A673 (cell line): Measurements from ENCODE around the gene KMT2B. TPM values are rescaled to one million over a fixed set of nuclear protein-coding genes. Genes with fewer than 3 reads are reported as not detected.

Experiments used
- BruUV-seq: library from RNA; stranded (reverse); fragments of 400-500 nt; replicated peaks from 2 replicates; lab custom pipeline; 2021; lab: Mats Ljungman, UMichigan
- CTCF ChIA-PET: fragments of 300-600 bp; sonication (Branson Sonifier 250); formaldehyde crosslinking; loops from one replicate; lab custom pipeline; 2022; ENCODE audit warnings: antibody characterized with exemption; lab: Charles Lee
- POLR2A ChIA-PET: fragments of 300-600 bp; sonication (Branson Sonifier 250); formaldehyde crosslinking; loops from one replicate; lab custom pipeline; 2022; ENCODE audit warnings: antibody characterized with exemption; ENCODE audit not compliant: low non-redundant PET; lab: Charles Lee
- DNase-seq: peaks from one replicate; pipeline ENCODE4 v3.0.0-alpha.2; 2015; ENCODE audit warnings: low spot score
- H3K27ac ChIP-seq: fragments of 200-600 bp; sonication (generic); 2 replicates; pipeline ENCODE4 v1.5.1; 2016; ENCODE audit warnings: mixed run types, low read depth, mild to moderate bottlenecking, mixed read lengths, antibody characterized with exemption, low read length; ENCODE audit not compliant: poor library complexity, severe bottlenecking
- H3K27me3 ChIP-seq: fragments of 200-600 bp; sonication (generic); replicated peaks from 2 replicates; pipeline ENCODE4 v1.6.1; 2017; ENCODE audit warnings: mixed run types, low read depth, mild to moderate bottlenecking, mixed read lengths, antibody characterized with exemption, low read length; ENCODE audit not compliant: insufficient read depth, poor library complexity
- H3K36me3 ChIP-seq: fragments of 200-600 bp; sonication (generic); 2 replicates; pipeline ENCODE4 v1.6.1; 2016; ENCODE audit warnings: mixed run types, mild to moderate bottlenecking, mixed read lengths, antibody characterized with exemption, low read length; ENCODE audit not compliant: insufficient read depth, poor library complexity, severe bottlenecking
- H3K4me1 ChIP-seq: fragments of 200-600 bp; sonication (generic); 2 replicates; pipeline ENCODE4 v1.6.1; 2017; ENCODE audit warnings: mixed run types, mild to moderate bottlenecking, mixed read lengths, antibody characterized with exemption, low read length; ENCODE audit not compliant: insufficient read depth, poor library complexity, severe bottlenecking
- H3K4me3 ChIP-seq: fragments of 200-600 bp; sonication (generic); 2 replicates; pipeline ENCODE4 v1.5.1; 2016; ENCODE audit warnings: low read depth, mixed run types, mild to moderate bottlenecking, mixed read lengths, low read length; ENCODE audit not compliant: poor library complexity, severe bottlenecking
- H3K9me3 ChIP-seq: fragments of 200-600 bp; sonication (generic); 2 replicates; pipeline ENCODE4 v1.6.1; 2016; ENCODE audit warnings: mixed run types, low read depth, mild to moderate bottlenecking, mixed read lengths, antibody characterized with exemption, low read length; ENCODE audit not compliant: poor library complexity, severe bottlenecking
- CTCF ChIP-seq: fragments of 300-800, 200-600 bp; sonication (generic); conservative IDR thresholded peaks from 2 replicates; pipeline ENCODE4 v1.5.1; 2017; ENCODE audit warnings: low read depth, mild to moderate bottlenecking, antibody characterized with exemption, low read length, moderate library complexity, mixed read lengths
- EZH2 ChIP-seq: fragments of 200-600 bp; sonication (generic); IDR thresholded peaks from 2 replicates; pipeline ENCODE4 v1.6.1; 2017; ENCODE audit warnings: borderline replicate concordance, low read depth, mild to moderate bottlenecking, mixed read lengths, antibody characterized with exemption, low read length; ENCODE audit not compliant: poor library complexity, severe bottlenecking
- intact Hi-C: fragments of 100-400 bp; cut with micrococcal nuclease; formaldehyde crosslinking; loops from one replicate; pipeline ENCODE4 v1.10.0; 2022; ENCODE audit not compliant: unreplicated experiment
- total RNA-seq: library from RNA; stranded (reverse); gene quantifications from 2 replicates; pipeline ENCODE4 v1.2.3, GENCODE V29; 2021

The KMT2B gene
- total RNA-seq, 1 experiment from 2014 or later, result 49.1 TPM

- CTCF ChIA-PET, result no interaction called here
- POLR2A ChIA-PET, result no interaction called here
- Histone ChIP-seq H3K36me3 (peaks cover 75% of the 10 kb centered on the region), H3K27me3 (no peaks in the 10 kb centered on the region), H3K27ac (no peak overlapping the region), H3K9me3 (no peaks in the 10 kb centered on the region), H3K4me3 (no peak overlapping the region), H3K4me1 (no peaks in the 10 kb centered on the region)
- DNase-seq, result no peak
- no TSS peak for BruUV-seq
- intact Hi-C loops, result no loop called here
- TF ChIP-seq CTCF (no peak), EZH2 (no peak)
These were observed 17.1 kb downstream of the KMT2B start for GRCh38 chr19:35734889-35735288.

GRCh38 chr19:35736913-35737886 is 19.4 kb downstream of the KMT2B start:
- H3K27me3 ChIP-seq, result no peaks in the 10 kb centered on the region
- no peak for TF ChIP-seq CTCF
- TF ChIP-seq EZH2, result no peak
- H3K27ac ChIP-seq, result no peak overlapping the region
- no peak for DNase-seq
- H3K9me3 ChIP-seq, result no peaks in the 10 kb centered on the region
- POLR2A ChIA-PET, result interaction anchor here (0.6 kb wide), 1 partner anchor 89 kb away, joined by 4 read pairs; the partner anchor contains the start of gene COX6B1
- H3K36me3 ChIP-seq, result peaks cover 52% of the 10 kb centered on the region
- no peaks in the 10 kb centered on the region for H3K4me1 ChIP-seq
- intact Hi-C loops, result no loop called here
- CTCF ChIA-PET, result no interaction called here
- no peak overlapping the region for H3K4me3 ChIP-seq
- BruUV-seq, result no TSS peak

- CTCF ChIA-PET, result no interaction called here
- Histone ChIP-seq H3K27ac (no peak overlapping the region), H3K27me3 (no peaks in the 10 kb centered on the region), H3K9me3 (no peaks in the 10 kb centered on the region), H3K4me1 (no peaks in the 10 kb centered on the region), H3K36me3 (peaks cover 43% of the 10 kb centered on the region), H3K4me3 (no peak overlapping the region)
- POLR2A ChIA-PET, result no interaction called here
- intact Hi-C loops, result no loop called here
- no peak for DNase-seq
- TSS peak; percentile 82 for BruUV-seq
- TF ChIP-seq CTCF (no peak), EZH2 (no peak)
These were observed 20.5 kb downstream of the KMT2B start for GRCh38 chr19:35738021-35738886.
